Skin epidermis (tissue), 12 donors: ENCODE results near the gene BBOF1.
"Not testable (repeated sequence)": the region's sequence is repeated elsewhere in the genome, so short reads cannot be mapped to it uniquely, and the experiment has no call there.

Experiments used
- H3K27ac ChIP-seq, 21 experiments: fragments of 200-600 bp; sonication (generic) in 11 of 21; one replicate each; pipeline ENCODE4 v1.5.0; 2020; ENCODE audit warnings: mild to moderate bottlenecking in 3 of 21, inconsistent platforms in 2 of 21, moderate library complexity in 2 of 21
- H3K4me3 ChIP-seq, 7 experiments: fragments of 200-600 bp; sonication (generic) in 2 of 7; one replicate each; pipeline ENCODE4 v1.5.0; 2020; ENCODE audit warnings: inconsistent platforms in 2 of 7, mild to moderate bottlenecking in 2 of 7, moderate library complexity in 1 of 7

Gene BBOF1

DNA sequence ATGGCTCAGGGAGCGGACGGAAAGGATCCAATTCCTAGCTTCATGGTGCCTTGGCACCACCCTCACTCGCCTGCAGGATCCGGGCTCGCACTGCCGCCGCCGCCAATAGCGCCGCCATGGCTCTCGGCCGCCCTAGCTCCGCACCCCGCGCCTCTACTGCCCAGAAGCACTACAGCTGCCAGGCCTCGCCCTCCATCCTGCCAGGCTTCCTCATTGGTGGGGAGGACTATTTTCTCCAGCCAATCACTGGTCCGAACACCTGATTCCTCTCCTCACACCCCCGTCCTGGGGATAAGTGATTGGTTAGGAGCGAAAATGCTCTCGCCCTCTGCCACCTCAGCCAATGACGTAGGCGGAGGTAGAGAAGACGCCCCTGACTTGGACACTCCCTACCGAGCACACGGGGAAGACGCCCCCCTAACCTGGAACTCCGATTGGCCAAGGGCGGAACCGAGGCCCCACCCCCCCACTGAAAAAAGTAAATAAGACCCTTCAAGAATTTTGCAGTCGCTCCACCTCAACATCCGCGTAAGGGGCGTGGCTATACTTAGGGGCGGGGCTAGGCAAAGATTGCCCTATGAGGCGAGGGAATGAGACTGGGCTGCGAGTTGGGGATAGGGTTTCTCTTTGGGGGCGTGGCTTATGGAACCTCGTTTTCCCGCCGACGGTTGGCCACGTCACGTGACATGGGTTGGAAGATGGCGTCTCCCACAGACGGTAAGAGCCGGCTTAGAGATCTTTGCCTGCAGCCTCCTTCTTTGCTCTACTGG, 65.3 kb downstream of the BBOF1 start, which contains the start of the genes ALDH6A1 and LIN52:
ALDH6A1 (minus strand) TSS at position 177 of the 770 bp plus-strand sequence; CDS start at position 118, 59 bp downstream.
LIN52 (plus strand) TSS at position 680 of the 770 bp plus-strand sequence; CDS start at position 699, 19 bp downstream.
- peak within 1 kb of the TSS; percentile 60 to 92 (median 77) for H3K4me3 ChIP-seq
- H3K27ac ChIP-seq: peak within 1 kb of the TSS in 20 of 21 experiments; percentile 8 to 85 (median 77)

DNA sequence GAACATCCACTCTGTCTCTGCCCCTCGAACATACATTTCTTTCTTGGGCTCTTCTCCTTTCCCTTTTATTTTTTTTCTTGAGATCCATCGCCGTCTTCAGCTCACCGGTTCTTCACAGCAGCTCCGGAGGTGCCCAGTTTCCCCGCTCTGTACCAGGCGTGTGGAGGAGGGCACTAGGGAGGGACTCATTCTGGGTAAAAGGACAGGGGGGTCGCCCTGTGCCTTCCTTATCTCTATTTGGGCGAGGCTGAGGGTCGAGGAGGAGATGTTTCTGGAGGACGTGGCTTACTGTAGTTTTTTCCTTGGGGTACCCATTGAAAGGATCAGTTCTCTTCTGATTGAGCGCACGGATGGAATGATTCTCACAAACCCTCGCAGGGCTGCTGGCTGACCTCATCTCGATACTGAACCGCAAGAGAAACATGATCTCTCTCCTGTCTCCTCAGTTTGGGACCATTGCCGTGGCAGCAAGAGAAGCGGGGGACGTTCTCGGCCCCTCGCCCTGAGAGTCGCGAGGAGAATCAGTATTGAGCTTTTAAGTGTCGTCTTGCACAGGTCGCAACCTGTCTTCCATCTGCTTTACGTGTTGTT, 66.0 kb downstream of the BBOF1 start:
- peak overlapping the region; percentile 60 to 92 (median 77) for H3K4me3 ChIP-seq
- peak overlapping the region in 19 of 21 experiments; percentile 9 to 85 (median 75) for H3K27ac ChIP-seq

DNA sequence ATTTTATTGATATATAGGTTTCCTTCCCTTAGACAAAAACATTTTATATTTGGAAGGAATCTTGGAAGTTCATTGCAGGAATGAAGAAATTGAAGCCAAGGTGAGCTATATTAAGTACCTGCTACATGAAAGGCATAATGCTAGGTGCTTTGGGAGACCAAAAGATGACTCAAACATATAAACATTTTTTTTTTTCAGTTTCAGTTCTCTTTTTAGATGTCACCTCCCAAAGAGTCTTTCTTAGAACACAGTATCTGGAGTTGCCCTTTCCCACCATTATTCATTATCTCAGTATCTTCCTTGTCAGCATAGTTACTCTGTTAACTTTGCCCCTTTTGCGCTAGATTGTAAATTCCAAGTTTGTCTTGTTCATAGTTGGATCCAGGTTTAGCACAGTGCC, 66.7 kb downstream of the BBOF1 start:
- Histone ChIP-seq H3K4me3 (peak overlapping the region in 5 of 7 experiments; percentile 60 to 92 (median 79)), H3K27ac (peak overlapping the region in 1 of 21 experiments; percentile 71)

DNA sequence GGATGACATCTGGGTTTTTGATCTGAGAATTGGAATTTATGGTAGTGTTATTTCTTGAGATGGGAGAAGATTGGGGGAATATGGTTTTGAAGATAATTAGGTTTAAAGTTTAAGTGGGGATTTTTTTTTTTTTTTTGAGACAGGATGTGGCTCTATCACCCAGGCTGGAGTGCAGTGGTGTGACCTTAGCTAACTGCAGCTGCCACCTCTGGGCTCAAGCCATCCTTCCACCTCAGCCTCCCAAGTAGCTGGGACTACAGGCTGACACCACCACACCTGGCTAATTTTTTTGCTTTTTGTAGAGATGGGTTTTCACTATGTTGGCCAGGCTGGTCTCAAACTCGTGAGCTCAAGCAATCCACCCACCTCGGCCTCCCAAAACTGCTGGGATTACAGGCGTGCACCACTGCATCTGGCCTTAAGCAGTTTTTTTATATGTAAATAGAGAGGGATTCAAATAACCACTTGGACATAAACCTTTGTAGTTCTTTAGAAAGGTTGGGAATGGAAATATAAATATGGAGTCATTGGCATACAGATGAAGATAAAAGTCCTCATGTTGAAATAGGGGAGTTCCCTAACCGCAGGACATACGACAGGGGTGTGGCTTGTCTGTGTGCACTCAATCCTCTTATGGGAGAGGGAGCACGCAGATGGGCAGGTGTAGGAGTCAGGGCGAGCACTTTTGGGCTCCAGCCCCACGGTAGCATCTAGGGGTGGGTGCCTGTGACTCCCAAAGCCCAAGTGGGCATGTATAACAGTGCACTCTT, 70.3 kb downstream of the BBOF1 start:
- no peak overlapping the region for H3K4me3 ChIP-seq
- H3K27ac ChIP-seq: no peak overlapping the region

DNA sequence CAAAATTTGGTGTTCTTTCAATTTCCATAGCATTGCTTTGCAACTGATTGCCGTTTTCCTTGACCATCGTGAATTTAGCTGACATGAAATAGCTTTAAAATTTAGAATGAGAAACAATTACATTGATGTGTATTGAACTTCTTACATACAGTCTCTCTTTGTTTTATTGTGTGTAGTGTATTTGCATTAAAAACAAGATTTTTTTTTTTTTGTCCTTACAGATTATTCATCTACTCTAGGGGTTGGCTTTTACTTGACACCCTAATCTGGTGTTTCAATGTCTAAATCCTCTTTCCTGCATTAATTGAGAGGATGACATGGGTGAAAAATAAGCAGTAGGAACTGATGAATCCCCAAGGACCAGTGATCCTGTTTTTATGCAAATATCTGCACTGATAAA, 86.2 kb downstream of the BBOF1 start:
- Histone ChIP-seq H3K4me3 (no peak overlapping the region), H3K27ac (no peak overlapping the region)

DNA sequence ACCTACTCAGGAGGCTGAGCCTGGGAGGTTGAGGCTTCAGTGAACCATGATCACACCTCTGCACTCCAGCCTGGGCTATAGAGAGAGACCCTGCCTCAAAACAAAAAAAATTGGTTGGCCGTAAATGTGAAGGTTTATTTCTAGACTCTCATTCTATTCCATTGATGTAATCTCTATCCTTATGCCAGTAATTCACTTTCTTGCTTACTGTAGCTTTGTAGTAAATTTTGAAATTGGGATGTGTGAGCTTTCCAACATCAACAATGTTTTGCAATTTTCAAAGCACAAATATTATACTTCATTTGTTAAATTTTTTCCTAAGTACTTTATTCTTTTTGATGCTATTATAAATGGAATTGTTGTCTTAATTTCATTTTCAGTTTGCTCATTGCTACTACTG, 90.2 kb downstream of the BBOF1 start:
- no peak overlapping the region for H3K4me3 ChIP-seq
- H3K27ac ChIP-seq: no peak overlapping the region

DNA sequence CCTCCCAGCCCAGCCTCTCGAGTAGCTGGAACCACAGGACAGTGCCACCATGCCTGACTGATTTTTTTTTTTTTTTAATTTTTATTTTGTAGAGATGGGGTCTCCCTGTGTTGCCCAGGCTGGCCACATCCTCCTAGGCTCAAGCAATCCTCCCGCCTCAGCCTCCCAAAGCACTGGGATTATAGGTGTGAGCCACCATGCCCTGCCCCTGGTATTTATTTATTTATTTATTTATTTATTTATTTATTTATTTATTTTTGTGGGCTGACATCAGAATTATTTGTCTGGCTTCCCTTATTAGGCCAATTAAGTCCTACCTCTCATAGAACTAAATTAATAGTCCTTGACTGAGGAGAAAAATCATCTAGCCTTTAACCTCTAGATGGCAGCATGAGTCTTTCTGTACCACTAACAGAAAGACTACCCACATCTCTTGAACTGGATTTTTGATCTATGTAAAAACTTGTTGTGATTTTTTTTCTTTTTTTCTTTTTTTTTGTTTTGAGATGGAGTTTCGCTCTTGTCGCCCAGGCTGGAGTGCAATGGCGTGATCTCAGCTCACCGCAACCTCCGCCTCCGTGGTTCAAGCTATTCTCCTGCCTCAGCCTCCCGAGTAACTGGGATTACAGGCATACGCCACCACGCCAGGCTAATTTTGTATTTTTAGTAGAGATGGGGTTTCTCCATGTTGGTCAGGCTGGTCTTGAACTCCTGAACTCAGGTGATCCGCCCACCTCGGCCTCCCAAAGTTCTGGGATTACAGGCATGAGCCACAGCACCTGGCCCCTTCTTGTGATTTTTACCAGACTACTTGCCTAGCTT, 92.5 kb downstream of the BBOF1 start:
- not testable (repeated sequence) for H3K27ac ChIP-seq, H3K4me3 ChIP-seq
